IPS-15b (cell line): ENCODE measurements around the gene TMEM150A.

Experiments
- H3K27me3 ChIP-seq: one replicate; pipeline ENCODE4 v1.6.1; 2013; ENCODE audit warnings: low read length; ENCODE audit not compliant: control insufficient read depth, insufficient read depth
- H3K36me3 ChIP-seq: one replicate; pipeline ENCODE4 v1.6.1; 2013; ENCODE audit warnings: low read length; ENCODE audit not compliant: control insufficient read depth, insufficient read depth
- H3K4me1 ChIP-seq: one replicate; pipeline ENCODE4 v1.6.1; 2013; ENCODE audit warnings: mild to moderate bottlenecking, low read length; ENCODE audit not compliant: control insufficient read depth, insufficient read depth
- H3K4me3 ChIP-seq: one replicate; pipeline ENCODE4 v1.5.1; 2013; ENCODE audit warnings: low read depth, low read length
- H3K9ac ChIP-seq: one replicate; pipeline ENCODE4 v1.6.1; 2013; ENCODE audit warnings: low read depth, mild to moderate bottlenecking, low read length
- H3K9me3 ChIP-seq: one replicate; pipeline ENCODE4 v1.6.1; 2013; ENCODE audit warnings: mild to moderate bottlenecking, low read length; ENCODE audit not compliant: control insufficient read depth, insufficient read depth

The TMEM150A gene

DNA sequence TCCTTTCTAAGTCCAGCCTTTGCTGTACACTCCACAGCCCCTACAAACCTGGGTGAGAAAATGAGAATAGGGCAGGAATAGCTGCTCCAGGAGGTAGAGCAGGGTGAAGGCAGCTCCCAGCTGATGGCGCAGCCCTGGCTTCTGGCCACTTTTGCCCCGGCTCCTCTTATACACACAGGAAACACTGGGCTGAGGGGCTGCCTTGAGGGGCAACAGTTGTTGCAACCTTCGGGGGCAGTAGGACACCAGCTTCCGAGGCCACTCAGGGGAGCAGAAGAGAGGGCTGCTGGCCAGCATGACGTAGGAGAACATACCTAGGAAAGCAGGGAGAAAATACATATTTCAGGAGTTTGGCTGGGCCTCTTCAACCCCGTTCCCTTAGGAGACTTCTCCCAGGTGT, 49.3 kb downstream of the TMEM150A start:
- Histone ChIP-seq H3K4me1 (no peaks in the 10 kb centered on the region), H3K9ac (no peak overlapping the region), H3K9me3 (no peaks in the 10 kb centered on the region), H3K36me3 (peaks cover 36% of the 10 kb centered on the region), H3K4me3 (no peak overlapping the region), H3K27me3 (no peaks in the 10 kb centered on the region)

- H3K9ac ChIP-seq, result no peak overlapping the region
- H3K9me3 ChIP-seq, result no peaks in the 10 kb centered on the region
- no peaks in the 10 kb centered on the region for H3K4me1 ChIP-seq
- H3K36me3 ChIP-seq, result peaks cover 35% of the 10 kb centered on the region
- H3K4me3 ChIP-seq, result no peak overlapping the region
- no peaks in the 10 kb centered on the region for H3K27me3 ChIP-seq
Observed at GRCh38 chr2:85551698-85552678, 50.5 kb downstream of the TMEM150A start.

DNA sequence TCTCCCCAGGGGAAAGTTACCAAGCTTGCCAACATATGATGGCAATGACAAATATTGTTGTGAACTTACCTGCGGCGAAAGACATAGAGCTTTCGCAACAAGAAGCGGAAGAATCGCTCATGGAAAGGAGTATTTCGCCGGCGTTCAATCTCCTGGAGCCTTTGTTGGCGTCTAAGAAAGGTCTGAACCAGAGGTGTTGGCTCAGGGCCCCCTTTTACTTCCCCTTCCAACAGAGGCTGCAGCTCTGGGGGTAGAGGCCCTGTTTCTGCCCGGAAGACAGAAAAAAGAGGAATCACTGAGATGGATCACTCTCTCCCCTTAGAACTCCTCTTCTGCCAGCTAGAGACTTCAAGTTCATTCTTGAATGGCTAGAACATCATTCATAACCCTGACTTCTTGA, 52.0 kb downstream of the TMEM150A start:
- peaks cover 37% of the 10 kb centered on the region for H3K36me3 ChIP-seq
- no peaks in the 10 kb centered on the region for H3K9me3 ChIP-seq
- no peak overlapping the region for H3K4me3 ChIP-seq
- H3K4me1 ChIP-seq, result no peaks in the 10 kb centered on the region
- no peak overlapping the region for H3K9ac ChIP-seq
- no peaks in the 10 kb centered on the region for H3K27me3 ChIP-seq

DNA sequence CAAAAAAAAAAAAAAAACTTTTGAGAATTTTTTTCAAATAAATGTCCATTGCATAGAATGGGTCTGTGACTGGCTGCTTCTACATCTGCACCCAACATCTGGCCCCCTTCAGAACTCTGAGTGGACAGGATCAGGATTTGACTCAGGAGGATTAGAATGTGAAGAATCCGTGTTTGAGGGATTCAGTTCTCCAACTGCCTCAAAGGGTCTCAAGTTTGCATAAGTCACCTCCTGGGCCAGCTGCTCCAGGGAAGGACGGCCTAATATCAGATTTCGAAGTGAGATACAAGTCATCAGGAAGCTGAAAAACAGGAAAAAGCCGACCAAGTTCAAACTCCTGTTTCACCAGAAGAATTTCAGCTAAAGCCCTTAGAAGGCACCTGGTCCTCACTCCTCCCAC, 52.7 kb downstream of the TMEM150A start:
- Histone ChIP-seq H3K4me1 (no peaks in the 10 kb centered on the region), H3K9me3 (no peaks in the 10 kb centered on the region), H3K36me3 (peaks cover 39% of the 10 kb centered on the region), H3K4me3 (no peak overlapping the region), H3K9ac (no peak overlapping the region), H3K27me3 (no peaks in the 10 kb centered on the region)

GRCh38 chr2:85549095-85549494, 53.4 kb downstream of the TMEM150A start:
- Histone ChIP-seq H3K9ac (no peak overlapping the region), H3K9me3 (no peaks in the 10 kb centered on the region), H3K36me3 (peaks cover 39% of the 10 kb centered on the region), H3K4me3 (no peak overlapping the region), H3K4me1 (no peaks in the 10 kb centered on the region), H3K27me3 (no peaks in the 10 kb centered on the region)

GRCh38 chr2:85548608-85548900, 53.9 kb downstream of the TMEM150A start:
- Histone ChIP-seq H3K27me3 (no peaks in the 10 kb centered on the region), H3K9me3 (no peaks in the 10 kb centered on the region), H3K36me3 (peaks cover 39% of the 10 kb centered on the region), H3K4me3 (no peak overlapping the region), H3K9ac (no peak overlapping the region), H3K4me1 (no peaks in the 10 kb centered on the region)
